ENCODE results near the gene AFF3.

Gene AFF3

DNA sequence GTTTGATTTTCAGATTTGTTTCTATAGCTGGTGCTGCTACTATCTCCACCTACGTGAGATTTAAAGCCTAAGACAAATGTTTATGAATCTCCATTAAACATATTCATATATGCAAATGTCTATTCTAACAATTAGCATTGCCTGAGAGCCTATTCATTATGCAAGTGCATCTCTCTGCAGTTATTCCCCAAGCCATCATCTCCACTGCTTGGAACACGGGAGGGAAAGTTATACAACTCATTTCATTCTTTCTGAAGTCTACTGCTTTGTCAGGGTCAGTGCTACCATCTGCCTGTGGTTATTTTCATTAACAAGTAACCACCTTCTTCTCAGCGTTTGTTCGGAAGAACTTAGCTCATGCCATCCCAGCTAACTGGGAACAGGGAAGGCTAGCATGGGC is 463.8 kb downstream of the AFF3 start:
- TF ChIP-seq, protein P1, sequence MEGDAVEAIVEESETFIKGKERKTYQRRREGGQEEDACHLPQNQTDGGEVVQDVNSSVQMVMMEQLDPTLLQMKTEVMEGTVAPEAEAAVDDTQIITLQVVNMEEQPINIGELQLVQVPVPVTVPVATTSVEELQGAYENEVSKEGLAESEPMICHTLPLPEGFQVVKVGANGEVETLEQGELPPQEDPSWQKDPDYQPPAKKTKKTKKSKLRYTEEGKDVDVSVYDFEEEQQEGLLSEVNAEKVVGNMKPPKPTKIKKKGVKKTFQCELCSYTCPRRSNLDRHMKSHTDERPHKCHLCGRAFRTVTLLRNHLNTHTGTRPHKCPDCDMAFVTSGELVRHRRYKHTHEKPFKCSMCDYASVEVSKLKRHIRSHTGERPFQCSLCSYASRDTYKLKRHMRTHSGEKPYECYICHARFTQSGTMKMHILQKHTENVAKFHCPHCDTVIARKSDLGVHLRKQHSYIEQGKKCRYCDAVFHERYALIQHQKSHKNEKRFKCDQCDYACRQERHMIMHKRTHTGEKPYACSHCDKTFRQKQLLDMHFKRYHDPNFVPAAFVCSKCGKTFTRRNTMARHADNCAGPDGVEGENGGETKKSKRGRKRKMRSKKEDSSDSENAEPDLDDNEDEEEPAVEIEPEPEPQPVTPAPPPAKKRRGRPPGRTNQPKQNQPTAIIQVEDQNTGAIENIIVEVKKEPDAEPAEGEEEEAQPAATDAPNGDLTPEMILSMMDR (IDR thresholded peaks at IDR 0.05; ENCODE audit: borderline replicate concordance, insufficient read depth, low read depth, low read length), result no peak
- no peak overlapping the region for H3K4me3 ChIP-seq (ENCODE audit: low read depth, low read length)

DNA sequence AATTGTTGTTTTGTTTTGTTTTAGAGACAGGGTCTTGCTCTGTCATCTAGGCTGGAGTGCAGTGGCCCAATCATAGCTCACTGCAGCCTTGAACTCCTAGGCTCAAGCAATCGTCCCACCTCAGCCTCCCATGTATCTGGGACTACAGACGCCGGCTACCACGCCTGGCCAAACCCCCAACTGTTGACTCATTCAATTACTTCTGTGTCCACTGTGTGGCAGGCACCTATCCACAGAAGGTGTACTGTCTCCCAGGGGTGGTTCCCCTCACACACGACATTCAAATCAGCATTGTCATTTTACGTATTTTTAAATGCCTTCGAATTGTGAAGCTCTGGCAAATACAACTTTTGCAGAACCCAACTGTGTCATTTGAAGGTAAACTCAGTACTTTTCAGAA is 464.6 kb downstream of the AFF3 start:
- TF ChIP-seq, protein P1 (IDR thresholded peaks at IDR 0.05; ENCODE audit: borderline replicate concordance, insufficient read depth, low read depth, low read length), result no peak
- no peak overlapping the region for H3K4me3 ChIP-seq (ENCODE audit: low read depth, low read length)

DNA sequence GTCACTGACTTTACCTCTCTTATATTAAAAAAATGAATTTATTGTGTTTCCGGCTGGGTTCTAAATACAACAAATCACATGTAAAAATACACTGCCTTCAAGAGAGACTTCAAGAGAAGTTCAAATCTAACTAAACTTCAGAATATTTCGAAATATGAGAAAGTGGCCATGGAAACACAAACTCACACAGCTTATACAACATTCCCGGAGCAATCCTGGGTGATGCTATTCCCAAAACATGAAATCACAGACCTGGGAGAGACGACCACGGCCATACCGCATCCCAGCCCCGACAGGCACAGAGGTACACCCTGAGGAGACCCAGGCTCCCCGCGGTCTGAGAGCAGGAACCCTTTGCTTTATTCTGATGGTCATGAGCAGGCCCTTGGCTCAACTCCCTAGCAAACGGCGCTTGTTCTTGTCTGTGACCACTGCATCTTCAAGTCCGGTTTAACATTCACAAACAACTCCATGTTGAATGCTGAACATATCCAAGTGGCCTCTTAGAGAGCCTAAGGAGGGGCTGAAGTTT is 467.2 kb downstream of the AFF3 start:
- H3K4me3 ChIP-seq (ENCODE audit: low read depth, low read length), result no peak overlapping the region
- TF ChIP-seq, protein P1 (IDR thresholded peaks at IDR 0.05; ENCODE audit: borderline replicate concordance, insufficient read depth, low read depth, low read length), result no peak

GRCh38 chr2:99674090-99674489 is 468.3 kb downstream of the AFF3 start:
- TF ChIP-seq, protein P1 (IDR thresholded peaks at IDR 0.05; ENCODE audit: borderline replicate concordance, insufficient read depth, low read depth, low read length), result no peak

GRCh38 chr2:99672766-99673350 is 469.5 kb downstream of the AFF3 start:
- TF ChIP-seq, protein P1 (IDR thresholded peaks at IDR 0.05; ENCODE audit: borderline replicate concordance, insufficient read depth, low read depth, low read length), result no peak
- H3K4me3 ChIP-seq (ENCODE audit: low read depth, low read length), result no peak overlapping the region

More at GRCh38 chr2:99674090-99674489, 468.3 kb downstream of the AFF3 start:
- H3K4me3 ChIP-seq (ENCODE audit: low read depth, low read length), result no peak overlapping the region

DNA sequence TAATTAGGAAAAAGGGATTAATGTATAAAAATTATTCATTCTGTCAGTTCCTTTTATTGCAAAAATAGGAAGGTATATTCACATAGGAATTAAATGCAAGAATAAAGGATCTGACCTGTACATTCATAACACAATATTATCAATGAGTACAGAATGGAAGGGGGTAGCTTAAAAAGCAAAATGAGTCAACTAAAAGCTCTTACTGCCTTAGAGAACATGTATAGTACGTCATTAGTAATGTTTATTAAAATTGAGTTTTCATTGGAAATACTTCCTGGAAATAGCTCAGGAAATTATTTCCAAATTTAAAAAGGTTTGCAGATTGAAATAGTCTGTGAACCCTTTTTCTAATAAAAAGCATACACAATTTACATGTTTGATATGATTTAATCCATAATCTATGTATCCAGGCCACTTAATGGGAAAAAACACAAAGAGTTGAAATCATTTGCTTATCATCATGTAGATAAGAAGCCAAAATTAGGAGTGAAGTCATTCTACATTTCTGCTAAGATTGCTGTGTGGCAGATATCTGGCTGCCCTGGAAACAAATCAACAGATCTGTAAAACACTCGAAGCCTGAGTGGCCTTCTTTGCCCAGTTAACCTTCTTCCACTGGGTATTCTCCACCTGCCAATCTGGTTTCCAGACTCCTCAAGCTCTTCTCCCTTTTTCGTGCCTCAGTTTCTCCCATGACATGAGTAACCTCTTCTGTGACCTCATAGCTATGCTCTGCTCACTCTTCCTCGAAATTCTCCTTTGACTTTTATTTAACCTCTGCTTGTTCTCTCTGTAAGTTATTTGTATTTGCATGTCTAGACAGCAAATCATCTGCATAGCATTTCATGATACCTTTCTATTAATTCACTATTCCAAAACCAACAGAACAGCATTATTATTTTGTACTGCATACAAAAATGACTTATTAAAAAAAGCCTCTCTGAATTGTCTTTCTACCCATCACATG is 471.3 kb downstream of the AFF3 start:
- H3K4me3 ChIP-seq (ENCODE audit: low read depth, low read length), result no peak overlapping the region
- TF ChIP-seq, protein P1 (IDR thresholded peaks at IDR 0.05; ENCODE audit: borderline replicate concordance, insufficient read depth, low read depth, low read length), result no peak

Measured in GM12875 (cell line).